ENCODE measurements around the gene NAGLU.

GRCh38 chr17:42538482-42538881, 2.4 kb downstream of the NAGLU start:
- TF ChIP-seq, protein P1, sequence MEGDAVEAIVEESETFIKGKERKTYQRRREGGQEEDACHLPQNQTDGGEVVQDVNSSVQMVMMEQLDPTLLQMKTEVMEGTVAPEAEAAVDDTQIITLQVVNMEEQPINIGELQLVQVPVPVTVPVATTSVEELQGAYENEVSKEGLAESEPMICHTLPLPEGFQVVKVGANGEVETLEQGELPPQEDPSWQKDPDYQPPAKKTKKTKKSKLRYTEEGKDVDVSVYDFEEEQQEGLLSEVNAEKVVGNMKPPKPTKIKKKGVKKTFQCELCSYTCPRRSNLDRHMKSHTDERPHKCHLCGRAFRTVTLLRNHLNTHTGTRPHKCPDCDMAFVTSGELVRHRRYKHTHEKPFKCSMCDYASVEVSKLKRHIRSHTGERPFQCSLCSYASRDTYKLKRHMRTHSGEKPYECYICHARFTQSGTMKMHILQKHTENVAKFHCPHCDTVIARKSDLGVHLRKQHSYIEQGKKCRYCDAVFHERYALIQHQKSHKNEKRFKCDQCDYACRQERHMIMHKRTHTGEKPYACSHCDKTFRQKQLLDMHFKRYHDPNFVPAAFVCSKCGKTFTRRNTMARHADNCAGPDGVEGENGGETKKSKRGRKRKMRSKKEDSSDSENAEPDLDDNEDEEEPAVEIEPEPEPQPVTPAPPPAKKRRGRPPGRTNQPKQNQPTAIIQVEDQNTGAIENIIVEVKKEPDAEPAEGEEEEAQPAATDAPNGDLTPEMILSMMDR (IDR thresholded peaks at IDR 0.05; ENCODE audit: insufficient read depth, low read length, poor library complexity, severe bottlenecking) = no peak
- TF ChIP-seq EZH2phosphoT487 (conservative IDR thresholded peaks at IDR 0.05; ENCODE audit: low read length) = no peak

All from SU-DHL-6 (cell line).